ENCODE data around the gene CHADL. TPM values are rescaled to one million over a fixed set of nuclear protein-coding genes. Genes with fewer than 3 reads are reported as not detected.

Gene CHADL
- total RNA-seq, 1 donor from 2014 or later = 0.61 TPM

DNA sequence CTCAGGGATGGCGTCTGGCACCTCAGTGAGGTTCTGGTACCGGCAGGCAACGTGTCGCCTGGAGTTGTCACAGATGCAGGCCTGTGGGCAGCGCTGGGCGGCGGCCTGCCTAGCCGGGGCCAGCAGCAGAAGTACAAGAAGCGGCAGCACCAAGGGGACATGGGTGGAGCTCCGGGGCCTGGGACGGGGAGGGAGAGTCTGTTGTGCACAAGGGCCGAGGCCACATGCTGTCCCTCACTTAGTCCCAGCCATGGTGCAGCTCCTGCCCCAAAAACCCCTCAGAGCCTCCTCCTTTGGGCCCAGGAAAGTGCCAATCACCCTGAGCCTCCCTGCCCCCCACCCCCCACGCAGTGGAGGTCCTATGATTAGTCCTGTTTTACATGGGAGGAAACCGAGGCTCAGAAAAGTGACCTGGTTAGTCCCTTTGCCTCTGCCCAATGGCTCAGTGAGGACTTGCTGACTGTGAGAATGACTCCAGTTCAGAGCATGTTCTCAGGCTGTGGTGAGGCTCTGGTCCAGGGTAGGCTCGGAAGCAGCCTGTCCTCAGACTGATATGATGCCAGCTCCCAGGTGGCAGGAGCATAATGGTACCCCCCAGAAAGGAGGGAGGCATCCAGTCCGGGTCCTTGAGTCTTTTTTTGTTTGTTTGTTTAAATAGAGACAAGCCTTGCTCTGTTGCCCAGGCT, 1.1 kb downstream of the CHADL start:
- Mint-ChIP-seq H3K9me3 (no peaks in the 10 kb centered on the region), H3K4me1 (peaks cover 9% of the 10 kb centered on the region)

GRCh38 chr22:41238570-41239442, 1.9 kb downstream of the CHADL start:
- no peaks in the 10 kb centered on the region for H3K36me3 Mint-ChIP-seq (ENCODE audit: low read depth)
- no peak for TF ChIP-seq CTCF (conservative IDR thresholded peaks at IDR 0.05)
- peak overlapping the region; percentile 14 for H3K27ac Mint-ChIP-seq (ENCODE audit: unreplicated experiment)
- H3K4me3 Mint-ChIP-seq = no peak overlapping the region
- no peak for DNase-seq (ENCODE audit: low read depth, low spot score)
- H3K4me1 Mint-ChIP-seq = peaks cover 9% of the 10 kb centered on the region
- no peaks in the 10 kb centered on the region for H3K27me3 Mint-ChIP-seq (ENCODE audit: low read depth)
- H3K9me3 Mint-ChIP-seq = no peaks in the 10 kb centered on the region

More for the DNA sequence above, 1.1 kb downstream of the CHADL start:
- DNase-seq (ENCODE audit: low read depth, low spot score) = no peak
- Mint-ChIP-seq H3K27ac (ENCODE audit: unreplicated experiment) (no peak overlapping the region), H3K36me3 (ENCODE audit: low read depth) (no peaks in the 10 kb centered on the region), H3K27me3 (ENCODE audit: low read depth) (no peaks in the 10 kb centered on the region), H3K4me3 (no peak overlapping the region)
- no peak for TF ChIP-seq CTCF (conservative IDR thresholded peaks at IDR 0.05)

GRCh38 chr22:41237707-41238569, 2.8 kb downstream of the CHADL start:
- DNase-seq (ENCODE audit: low read depth, low spot score) = peak; percentile 30
- no peaks in the 10 kb centered on the region for H3K9me3 Mint-ChIP-seq
- no peak overlapping the region for H3K4me3 Mint-ChIP-seq
- no peaks in the 10 kb centered on the region for H3K27me3 Mint-ChIP-seq (ENCODE audit: low read depth)
- peaks cover 9% of the 10 kb centered on the region for H3K4me1 Mint-ChIP-seq
- TF ChIP-seq CTCF (conservative IDR thresholded peaks at IDR 0.05) = peak; percentile 63
- no peak overlapping the region for H3K27ac Mint-ChIP-seq (ENCODE audit: unreplicated experiment)
- no peaks in the 10 kb centered on the region for H3K36me3 Mint-ChIP-seq (ENCODE audit: low read depth)

DNA sequence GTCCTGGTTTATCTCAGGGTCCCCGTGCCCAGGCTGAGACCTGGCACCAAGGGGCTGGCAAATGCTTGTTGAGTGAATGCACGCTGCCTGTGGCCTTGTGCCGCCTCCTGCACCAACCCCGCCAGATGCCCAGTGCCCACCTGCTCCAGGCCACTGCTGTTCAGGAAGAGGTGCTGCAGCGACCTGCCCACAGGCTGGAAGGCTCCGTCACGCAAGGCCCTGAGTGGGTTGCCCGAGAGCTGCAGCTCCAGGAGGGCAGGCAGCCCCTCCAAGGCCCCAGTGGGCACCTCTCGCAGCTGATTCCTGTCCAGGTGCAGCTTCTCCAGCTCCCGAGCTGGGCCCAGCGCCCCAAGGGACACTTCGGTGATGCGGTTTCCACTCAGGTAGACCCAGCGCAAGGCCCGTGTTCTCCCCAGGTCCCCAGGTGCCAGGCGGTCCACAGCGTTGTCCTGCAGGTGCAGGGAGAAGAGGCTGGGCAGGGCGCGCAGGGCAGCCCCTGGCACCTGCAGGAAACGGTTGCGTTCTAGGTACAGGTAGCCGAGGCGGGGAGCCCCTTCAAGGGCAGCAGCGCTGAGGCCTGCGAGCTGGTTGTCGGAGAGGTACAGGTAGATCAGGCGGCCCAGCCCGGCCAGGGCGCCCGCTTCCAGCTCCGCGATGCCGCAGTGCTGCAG, 3.6 kb downstream of the CHADL start:
- H3K36me3 Mint-ChIP-seq (ENCODE audit: low read depth) = no peaks in the 10 kb centered on the region
- no peak for TF ChIP-seq CTCF (conservative IDR thresholded peaks at IDR 0.05)
- H3K9me3 Mint-ChIP-seq = no peaks in the 10 kb centered on the region
- H3K4me3 Mint-ChIP-seq = peak overlapping the region; percentile 56
- H3K4me1 Mint-ChIP-seq = peaks cover 9% of the 10 kb centered on the region
- H3K27ac Mint-ChIP-seq (ENCODE audit: unreplicated experiment) = no peak overlapping the region
- no peaks in the 10 kb centered on the region for H3K27me3 Mint-ChIP-seq (ENCODE audit: low read depth)
- DNase-seq (ENCODE audit: low read depth, low spot score) = no peak

All from neural crest cell (in vitro differentiated cells).